Nucleus accumbens (tissue), 56 donors: ENCODE results near the gene ANKS6.
A peak's percentile ranks its signal among the peaks of the same experiment; 100 is the strongest.

Experiments
- DNase-seq, 56 donors: peaks; one replicate each; lab custom pipeline; 2025; lab: John Stamatoyannopoulos, UW

Gene ANKS6

DNA sequence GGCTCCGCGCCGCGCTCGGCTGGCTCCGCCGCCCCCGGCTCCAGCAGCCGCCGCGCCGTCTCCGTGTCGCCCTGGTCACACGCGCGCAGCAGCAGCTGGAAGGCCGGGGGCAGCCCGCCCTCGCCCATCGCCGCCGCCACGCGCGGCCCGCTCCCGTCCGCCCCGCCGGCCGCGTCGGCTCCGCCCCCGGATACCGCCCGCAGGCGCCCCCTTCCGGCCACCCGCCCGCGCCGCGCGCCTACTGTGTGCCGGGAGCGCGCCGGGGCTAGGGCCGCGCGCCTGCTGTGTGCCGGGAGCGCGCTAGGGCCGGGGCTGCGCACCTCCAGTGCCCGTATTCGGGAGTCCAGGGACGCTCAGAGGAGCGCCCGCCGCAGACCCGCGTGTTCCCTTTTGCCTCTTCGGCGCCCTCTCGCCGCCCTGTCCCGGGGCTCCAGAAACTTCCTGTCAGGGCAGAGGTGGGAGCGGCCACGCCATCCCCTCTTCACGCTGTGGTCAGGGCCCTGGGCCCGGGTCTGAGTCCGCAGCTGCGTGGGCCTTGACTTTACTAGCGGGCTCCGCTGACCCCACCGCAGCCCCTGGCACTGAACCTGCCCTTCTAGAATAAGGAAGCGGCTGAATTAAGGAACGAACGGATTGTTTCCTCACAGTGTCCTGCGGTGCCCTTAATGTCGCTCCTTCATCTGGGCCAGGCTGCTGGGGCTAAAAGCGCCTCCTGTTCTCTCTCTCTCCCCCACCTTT lies at the start of gene ANKS6:
ANKS6 (minus strand) TSS at position 192 of the 738 bp plus-strand sequence; CDS start at position 128, 64 bp downstream.
- DNase-seq = peak in 50 of 56 donors; percentile 26 to 90 (median 70)

DNA sequence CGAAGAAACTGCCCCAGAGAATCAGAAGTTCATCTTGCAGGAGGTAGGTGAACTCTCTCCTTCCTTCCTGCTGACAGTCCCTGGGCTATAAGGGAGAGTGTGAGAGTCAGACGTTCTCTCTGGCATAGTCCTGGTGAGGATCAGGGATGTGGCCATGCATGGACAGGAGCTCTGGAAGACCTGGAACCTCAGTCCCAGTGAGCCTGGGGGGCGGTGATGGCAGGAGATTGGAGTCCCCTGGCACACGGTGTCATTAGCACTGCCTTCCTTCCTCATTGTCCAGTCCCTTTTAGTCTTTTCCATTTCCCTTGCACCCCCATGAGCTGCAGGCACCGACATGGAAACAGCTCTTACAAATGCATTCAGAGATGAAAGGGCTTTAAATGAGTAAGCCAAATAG lies 49.7 kb upstream of the ANKS6 start:
- no peak for DNase-seq

DNA sequence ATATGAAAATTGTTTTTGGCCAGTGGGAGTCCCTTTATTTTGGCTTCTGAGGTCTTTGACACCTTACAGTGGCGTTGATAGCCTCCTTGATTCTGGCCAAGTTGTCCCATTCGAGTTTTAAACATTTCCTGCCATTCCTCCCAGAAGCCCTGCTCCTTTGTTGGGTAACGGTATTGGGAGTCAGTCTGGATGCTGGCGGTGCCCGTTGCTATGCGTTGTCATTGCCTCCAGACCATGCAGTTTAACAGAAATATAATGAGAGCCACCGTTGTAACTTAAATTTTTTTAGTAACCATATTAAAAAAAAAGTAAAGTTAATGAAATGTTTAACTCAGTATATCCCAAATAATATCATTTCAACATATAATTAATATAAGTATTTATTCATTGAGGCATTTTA lies 46.2 kb upstream of the ANKS6 start:
- DNase-seq = no peak

DNA sequence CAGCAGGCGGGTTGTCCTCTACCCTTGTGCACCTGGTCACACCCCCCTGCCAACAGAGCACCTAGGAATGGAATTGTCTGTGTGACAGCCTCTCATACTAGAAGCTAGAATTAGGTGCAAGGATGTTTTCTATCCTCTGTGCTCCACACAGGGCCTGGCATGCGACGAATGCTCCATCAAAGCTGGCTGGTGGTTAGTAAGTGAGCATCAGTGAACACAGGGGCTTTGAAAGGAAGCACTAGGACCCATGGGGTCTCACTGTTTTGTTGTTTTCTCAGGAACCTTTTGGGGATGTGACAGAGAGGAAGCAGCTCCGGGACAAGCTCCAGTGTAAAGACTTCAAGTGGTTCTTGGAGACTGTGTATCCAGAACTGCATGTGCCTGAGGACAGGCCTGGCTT lies 43.4 kb upstream of the ANKS6 start:
- DNase-seq = no peak

DNA sequence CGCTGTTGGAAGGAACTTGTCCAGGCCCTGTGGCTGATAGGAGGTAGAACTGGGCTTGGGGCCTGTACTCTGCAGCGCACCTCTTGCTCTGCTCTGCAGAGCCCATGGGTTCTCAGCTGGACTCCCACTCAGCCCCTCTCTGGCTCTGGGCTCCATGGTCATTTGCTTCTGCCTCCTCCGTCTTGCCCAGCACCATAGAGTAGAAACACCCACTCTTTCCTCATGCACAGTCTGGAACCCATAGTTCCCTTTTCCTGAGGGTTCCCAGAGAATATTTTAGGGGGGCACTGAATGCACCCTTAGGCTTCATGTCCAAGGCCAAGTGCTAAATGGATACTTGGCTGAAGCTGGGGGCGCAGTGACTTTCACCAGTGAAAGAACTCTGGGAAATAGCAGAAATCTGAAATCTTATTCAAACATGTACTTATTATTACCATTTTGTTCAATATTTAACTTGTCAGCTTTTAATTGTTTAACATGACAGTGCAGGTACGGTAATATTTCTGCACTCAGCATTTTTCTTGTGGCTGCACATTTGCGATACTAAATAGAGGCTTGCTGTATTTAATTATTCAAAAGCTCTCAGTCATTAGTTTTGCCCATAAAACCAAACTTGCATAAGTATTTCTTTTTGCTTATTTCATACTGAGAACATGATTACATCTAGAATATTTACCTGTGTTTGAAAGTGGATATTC lies 42.7 kb upstream of the ANKS6 start:
- DNase-seq = no peak

DNA sequence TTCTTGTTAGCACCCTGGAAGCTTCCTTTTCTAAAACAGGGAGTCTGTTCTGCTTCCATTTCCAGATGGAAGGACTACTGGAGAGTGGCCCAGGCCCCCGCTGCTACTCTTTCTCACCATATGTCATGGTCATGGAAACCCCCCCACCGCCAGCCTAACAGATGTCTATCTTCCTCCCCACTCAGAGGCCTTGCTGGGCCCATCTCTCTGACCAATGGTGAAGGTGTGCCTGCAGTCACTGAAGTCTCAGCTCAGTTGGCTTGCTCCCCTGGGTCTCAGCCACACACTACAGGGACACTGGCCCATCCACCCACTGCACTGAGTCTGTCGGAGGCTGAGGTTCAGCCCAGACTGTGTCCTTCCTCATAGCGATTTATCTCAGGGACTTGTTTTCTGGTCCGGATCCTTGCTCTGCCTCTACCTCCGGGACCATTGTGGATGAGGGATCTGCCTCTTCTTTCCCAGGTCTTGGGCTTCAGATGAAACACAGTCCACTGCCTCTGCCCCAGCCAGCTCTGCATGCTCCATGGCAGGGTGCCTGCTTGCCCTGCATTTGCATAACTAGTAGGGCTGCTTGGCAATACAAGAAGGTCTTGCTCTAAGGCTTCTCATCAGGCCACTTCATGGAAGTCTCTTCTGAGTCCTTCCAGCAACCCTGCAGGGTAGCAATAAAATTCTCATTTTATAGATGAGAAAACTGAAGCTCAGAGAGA lies 42.0 kb upstream of the ANKS6 start:
- DNase-seq = peak in 6 of 56 donors; percentile 1 to 20 (median 12)

DNA sequence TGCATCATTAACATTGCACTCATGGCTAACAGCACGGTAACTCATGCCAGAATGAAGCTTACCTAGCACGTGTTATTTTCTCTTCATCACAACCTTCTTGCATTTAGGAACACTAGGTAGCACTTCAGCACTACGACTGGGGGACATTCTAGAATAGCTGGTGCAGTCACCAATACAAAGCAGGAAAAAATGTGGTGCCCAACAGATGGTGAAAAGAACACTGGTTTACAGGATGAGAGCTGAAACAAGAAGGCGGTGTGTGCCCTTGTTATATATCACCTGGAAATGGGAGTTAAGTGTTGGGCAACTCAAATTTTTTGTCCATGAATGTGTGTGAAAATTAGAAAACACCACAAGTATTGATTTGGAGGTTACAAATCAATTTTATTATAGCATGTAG lies 41.2 kb upstream of the ANKS6 start:
- DNase-seq = no peak

DNA sequence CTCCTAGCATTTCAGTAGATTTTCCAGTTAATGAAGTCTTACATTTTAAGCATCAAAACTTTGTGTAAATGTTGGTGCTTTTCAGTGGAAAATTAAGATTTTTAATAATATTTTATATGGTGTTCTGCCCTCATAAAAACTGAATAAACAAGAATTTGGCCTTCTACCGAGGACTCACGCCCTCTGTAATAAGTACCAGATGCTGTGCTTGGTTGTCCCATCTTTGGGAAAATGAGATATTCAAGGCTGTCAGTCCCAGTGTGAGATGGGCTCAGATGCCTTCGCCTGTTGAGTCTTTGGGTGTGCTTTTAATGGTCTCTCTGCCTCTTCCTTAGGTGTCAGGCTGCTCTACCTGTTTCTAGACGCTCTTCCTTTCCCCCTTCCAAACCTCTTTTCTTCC lies 39.9 kb upstream of the ANKS6 start:
- DNase-seq = no peak

DNA sequence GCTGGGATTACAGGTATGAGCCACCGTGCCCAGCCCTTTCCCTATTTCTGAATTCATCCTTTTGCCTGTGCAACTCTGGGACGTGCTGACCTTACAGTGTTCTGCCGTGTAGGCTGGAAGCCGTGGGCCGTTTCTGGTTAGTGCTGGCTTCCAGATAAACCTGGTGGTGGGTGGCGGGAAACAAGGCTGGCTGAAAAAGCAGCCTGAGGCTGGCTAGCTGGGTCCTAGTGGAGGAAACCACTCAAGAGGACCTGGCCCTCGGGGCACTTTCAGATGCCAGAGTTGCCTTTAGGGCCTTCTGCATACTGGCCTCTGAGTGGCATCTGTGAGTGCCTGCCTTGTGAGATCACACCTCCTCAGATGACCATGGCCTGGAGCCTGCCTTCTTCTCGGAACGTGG lies 38.0 kb upstream of the ANKS6 start:
- no peak for DNase-seq

DNA sequence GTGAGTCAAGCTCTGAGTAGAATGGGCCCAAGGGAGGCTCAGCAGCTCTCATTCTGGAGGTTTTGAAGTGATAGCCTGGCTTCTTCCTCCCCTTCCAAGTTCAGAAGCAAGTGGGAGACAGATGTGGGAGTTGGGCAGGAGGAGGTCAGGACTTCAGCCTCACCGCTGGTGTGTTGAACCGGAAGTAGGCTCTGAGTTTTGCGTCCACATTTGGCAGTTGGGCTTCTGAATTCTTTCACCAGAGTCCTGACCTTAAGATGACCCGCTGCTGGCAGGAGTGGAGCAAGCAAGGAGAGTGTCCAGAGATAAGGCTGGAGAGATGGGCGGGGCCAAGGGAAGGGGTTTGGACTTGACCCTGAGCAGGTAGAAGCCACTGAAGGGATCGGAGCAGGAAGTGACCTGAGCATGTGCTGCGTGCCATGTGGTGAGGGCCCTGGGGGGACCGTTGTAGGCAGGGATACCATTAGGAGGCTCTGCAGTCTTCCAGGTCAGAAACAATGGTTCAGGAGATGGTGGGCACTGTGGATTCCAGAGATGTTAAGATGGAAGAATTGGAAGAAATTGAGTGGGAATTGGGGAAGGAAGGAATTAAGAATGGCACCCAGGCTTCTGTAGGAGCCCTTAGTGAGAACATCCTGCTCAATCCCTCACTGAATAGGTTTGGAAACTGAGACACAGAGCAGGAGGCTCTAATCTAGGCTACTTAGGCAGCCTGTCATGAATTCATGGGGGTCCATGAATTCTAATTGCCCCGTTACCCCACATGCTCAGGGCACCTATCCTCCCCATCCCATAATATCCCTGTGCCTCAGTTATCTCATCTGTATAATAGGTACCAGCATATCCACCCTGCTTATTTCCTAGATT lies 37.0 kb upstream of the ANKS6 start:
- no peak for DNase-seq

DNA sequence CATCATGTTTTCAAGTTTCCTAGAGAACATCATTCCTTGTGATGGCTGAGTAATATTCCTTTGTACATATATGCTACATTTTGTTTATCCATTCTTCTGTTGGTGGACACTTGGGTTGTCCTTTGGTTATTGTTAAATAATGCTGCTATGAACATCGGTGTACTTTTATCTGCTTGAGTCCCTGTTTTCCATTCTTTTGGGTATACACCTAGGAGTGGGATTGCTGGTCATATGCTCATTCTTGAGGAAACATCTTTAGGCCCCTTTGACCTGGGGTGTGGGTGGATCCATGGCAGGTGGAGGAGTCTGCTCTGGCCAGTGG lies 36.4 kb upstream of the ANKS6 start:
- no peak for DNase-seq

DNA sequence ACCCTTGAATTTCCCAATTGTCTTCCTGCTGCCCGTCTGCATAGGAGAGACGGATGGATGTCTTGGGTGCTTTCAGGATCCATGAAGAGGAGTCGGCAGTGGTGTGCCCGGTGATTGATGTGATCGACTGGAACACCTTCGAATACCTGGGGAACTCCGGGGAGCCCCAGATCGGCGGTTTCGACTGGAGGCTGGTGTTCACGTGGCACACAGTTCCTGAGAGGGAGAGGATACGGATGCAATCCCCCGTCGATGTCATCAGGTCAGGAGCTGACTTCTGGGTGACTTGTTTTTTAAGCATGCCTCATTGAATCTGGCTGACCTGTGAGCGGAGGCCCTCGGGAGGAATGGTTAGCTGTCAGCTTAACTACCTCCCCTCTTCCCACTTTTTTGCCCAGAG lies 35.3 kb upstream of the ANKS6 start:
- no peak for DNase-seq

DNA sequence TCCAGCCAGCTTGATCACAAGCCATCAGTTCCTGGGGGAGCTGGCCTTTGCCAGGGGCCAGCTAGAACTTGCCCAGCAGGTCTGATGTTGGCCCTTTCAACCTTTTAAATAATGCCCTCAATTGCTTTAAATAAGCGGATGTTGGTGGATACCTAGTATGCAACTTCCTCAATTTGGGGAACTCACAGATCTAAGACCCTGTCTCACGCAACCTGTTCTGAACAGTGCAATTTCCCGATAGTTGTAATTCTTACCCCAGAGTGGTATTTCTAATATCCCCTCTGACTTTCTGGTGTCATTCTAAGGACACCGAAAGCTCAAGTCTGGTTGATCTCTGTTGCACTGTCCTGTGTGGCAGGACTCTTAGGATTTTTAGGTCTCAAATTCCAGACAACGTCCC lies 34.2 kb upstream of the ANKS6 start:
- DNase-seq = no peak

DNA sequence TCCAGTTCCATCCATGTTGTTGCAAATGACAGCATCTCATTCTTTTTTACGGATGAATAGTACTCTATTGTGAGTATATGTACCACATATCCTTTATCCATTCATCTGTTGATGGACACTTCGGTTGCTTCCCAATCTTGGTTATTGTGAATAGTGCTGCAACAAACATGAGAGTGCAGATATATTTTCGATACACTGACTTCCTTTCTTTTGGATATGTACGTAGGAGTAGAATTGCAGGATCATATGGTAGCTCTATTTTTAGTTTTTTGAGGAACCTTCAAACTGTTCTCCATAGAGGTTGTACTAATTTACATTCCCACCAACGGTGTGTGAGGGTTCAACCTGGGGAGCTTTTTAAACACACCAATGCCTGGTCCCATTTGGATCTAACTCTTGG lies 33.4 kb upstream of the ANKS6 start:
- no peak for DNase-seq

DNA sequence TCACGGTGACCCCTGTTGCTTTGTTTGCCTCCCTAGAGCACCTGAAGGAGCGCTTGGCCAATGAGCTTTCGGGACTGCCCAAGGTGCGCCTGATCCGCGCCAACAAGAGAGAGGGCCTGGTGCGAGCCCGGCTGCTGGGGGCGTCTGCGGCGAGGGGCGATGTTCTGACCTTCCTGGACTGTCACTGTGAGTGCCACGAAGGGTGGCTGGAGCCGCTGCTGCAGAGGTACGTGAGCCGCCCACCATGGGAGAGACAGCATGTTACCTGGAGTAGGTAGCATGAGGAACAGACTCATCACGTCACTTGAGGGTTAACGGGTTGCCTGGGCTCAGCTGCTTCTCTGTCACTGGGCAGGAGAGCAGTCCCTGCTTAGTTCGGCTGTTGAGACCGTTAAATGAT lies 30.4 kb upstream of the ANKS6 start:
- no peak for DNase-seq

DNA sequence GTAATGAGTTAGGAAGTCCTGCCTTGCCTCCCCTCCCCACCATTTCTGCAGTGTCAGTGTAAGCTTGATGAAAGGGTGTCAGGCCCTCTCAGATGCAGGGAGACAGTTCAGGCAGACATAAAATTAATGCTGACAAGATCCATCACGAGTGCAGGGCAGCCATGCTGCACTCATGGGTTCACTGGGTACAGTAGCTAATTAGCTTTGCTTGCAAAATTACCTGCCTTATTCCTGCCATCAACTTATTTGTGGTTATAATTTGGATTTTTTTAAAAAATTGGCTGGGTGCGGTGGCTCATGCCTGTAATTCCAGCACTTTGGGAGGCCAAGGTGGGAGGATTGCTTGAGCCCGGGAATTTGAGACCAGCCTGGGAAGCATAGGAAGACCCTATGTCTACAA lies 29.1 kb upstream of the ANKS6 start:
- DNase-seq = no peak

DNA sequence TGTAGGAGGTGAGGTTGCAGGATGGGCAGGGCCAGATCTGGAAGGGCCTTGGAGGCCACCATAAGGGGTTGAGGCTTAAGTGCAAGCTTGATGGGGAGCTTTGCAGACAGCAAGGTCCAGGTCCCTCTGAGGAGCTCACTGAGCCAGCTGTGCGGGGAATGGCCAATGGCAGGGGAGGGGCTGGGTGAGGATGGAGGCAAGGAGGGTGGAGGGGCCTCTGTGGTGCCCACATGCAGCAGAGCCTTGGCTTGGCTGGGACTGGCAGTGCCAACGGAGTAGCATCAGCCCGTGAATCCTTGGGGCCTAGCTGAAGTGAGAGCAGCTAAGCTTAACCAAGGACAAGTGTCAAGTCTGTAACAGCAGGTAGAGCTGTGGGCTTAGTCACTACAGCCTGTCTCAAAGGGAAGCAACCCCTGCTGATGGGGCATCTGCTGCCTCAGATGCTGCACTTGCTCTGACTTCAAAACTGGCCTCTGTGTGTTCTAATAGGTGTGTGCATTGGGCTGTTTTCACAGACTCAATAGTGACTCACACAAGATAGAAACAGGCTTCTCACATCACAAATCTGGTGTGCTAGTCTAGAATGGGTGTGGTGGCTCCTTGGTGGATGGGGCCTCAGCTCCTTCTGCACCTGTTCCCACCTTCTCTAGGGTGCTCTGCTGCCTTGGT lies 27.4 kb upstream of the ANKS6 start:
- DNase-seq = no peak

DNA sequence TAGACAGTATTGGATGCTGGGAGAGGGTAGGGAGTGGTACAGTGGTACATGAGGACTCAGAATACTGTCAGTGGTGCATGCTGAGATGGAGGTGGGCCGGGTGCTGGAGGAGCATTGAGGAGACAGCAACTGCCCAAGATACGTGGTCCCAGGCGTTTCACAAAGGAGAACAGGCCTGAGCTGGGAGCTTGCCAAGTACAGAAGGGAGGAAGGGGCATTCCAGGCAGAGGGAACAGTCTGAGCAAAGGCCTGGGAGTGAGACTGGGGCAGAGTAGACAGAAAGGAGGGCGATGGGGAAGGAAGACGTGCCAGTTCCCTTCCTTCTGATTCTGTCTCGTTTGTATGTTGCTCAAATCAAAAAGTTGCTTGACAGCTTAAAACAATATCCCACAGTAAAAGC lies 26.3 kb upstream of the ANKS6 start:
- no peak for DNase-seq

DNA sequence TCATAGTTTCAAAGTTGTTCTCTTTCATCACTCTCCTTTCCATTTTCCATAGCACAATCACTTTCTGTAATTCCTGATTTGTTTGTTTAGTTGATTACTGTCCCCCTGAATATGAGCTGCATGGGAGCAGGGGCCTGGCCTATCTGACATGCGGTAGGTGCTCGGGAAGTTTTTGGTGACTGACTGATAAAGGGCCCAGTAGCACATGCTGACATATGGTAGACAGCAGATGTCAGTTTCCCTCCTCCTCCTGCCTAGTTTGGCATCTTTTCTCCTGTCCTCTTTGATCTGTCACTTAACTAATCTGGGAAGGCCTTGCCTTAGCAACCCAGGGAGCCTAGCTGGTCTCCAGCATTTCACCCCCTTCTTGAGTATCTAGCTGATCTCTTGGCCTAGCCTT lies 25.5 kb upstream of the ANKS6 start:
- DNase-seq = no peak

DNA sequence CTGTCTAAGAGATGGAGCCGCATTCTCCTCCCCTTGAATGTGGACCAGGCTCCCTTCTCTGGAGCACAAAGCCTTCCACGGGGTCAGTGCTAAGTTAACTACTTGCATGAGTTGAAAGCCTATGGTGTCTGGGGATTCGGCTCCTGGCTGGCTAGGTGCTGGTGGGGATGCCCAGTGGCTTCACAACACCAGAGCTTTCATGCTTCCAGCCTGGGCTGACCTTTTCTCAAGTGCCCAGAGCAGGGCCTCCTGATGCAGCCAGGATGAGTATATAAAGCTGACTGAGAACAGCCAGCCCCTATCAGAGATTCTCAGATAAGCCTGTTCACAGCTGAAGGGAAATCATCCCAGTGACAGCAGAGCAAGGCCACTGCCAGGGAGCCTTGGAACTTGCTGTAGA lies 22.9 kb upstream of the ANKS6 start:
- DNase-seq = no peak
